HG02678 (cell line): ENCODE measurements around the gene PSG3.
"Not testable (repeated sequence)": the region's sequence is repeated elsewhere in the genome, so short reads cannot be mapped to it uniquely, and the experiment has no call there.

Experiments
- ATAC-seq: cut with Tn5 transposase; IDR thresholded peaks from one replicate; pipeline ENCODE4 v1.9.1; 2021; ENCODE audit warnings: mild to moderate bottlenecking, moderate library complexity; ENCODE audit not compliant: unreplicated experiment

Gene PSG3

DNA sequence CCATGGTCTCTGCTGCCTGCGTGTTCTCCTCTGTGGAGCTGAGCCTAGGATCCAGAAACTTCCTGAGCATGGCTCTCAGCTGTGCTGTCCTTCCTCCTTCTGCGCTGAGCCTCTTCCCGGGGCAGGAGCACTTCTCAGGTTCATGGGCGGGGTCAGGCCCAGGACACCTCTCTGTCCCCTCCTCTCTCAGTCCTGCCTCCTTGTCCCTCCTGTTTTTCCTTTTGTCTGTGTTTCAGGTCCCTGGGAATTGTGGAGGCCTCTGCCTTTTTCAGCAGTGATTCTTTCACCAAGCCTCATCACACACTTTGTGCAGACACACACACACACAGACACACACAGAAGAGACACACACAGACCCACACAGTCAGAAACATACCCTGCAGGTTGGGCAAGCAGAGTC, at the start of gene PSG3:
Gene PSG3 (minus strand): TSS at position 101 of the 400 bp plus-strand sequence. CDS start 97 bp downstream, at position 4.
- not testable (repeated sequence) for ATAC-seq

DNA sequence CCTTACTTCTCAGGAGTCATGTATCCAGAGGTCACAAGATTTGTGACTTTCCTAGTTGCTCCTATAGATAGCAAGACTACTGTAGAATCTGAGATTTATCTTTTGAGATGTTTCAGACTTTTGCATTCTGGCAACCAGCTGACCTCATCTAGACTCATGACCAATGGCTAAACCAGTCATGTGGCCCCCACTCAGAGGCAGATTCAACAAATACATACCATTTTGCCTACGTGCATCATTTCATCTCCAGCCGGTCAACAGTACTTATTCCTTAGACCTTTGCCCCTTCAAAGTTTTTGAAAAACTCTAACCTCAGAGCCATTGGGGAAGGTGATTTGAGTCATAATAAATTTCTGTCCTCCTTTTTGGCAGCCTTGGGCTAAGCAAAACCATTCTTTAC, 48.5 kb upstream of the PSG3 start:
- not testable (repeated sequence) for ATAC-seq

DNA sequence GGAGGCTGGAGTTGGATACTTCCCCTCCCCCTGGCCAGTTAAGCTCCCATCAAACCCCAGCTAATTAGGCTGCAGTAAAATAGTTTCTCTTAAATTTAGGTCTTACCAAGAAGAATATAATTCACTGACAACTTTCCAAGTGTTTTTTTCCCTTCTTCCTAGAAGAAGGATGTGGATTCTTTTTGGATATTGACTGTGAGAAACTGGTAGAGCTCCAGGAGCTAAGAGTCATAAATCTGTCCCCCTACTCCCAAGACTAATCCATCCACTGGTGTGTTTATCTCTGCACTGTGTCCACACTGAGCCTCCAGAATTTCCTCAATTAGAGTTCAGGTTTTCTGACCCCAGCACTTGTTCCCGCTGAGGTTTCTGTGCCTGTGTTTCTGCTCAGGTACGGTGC, 47.5 kb upstream of the PSG3 start:
- not testable (repeated sequence) for ATAC-seq

DNA sequence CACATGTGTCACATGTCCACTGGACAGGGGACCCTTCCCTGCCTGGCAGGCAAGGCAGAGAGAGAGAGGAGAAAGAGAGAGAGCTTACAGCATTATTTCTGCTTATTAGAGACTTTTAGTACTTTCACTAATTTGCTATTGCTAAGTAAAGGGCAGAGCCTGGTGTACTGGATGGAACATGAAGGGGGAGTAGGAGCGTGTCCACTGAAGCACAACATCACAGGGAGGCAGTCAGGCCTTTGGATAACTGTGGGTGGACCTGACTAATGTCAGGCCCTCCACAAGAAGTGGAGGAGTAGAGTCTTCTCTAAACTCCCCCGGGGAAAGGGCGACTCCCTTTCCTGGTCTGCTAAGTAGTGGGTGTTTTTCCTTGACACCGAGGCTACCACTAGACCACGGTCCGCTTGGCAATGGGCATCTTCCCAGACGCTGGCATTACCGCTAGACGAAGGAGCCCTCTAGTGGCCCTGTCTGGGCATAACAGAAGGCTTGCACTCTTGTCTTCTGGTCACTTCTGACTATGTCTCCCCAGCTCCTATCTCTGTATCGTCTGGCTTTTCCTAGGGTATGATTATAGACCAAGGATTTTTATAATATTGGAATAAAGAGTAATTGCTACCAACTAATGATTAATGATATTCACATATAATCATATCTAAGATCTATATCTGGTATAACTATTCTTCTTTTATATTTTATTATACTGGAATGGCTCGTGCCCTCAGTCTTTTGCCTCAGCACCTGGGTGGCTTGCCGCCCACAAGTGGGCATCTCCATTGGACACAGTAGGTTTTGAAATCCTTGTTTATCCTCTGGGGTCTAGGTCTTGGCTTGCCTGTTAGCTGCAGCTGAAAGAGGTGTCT, 36.7 kb upstream of the PSG3 start:
- not testable (repeated sequence) for ATAC-seq

DNA sequence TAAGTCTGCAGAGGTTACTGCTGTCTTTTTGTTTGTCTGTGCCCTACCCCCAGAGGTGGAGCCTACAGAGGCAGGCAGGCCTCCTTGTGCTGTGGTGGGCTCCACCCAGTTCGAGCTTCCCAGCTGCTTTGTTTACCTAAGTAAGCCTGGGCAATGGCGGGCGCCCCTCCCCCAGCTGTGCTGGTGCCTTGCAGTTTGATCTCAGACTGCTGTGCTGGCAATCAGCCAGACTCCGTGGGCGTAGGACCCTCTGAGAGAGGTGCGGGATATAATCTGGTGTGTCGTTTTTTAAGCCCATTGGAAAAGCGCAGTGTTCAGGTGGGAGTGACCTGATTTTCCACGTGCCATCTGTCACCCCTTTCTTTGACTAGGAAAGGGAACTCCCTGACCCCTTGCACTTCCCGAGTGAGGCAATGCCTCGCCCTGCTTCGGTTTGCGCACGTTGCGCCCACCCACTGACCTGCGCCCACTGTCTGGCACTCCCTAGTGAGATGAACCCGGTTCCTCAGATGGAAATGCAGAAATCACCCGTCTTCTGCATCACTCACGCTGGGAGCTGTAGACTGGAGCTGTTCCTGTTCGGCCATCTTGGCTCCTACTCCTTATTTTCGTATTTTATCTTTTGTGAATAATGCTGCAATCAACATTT, 34.4 kb upstream of the PSG3 start:
- ATAC-seq: not testable (repeated sequence)

DNA sequence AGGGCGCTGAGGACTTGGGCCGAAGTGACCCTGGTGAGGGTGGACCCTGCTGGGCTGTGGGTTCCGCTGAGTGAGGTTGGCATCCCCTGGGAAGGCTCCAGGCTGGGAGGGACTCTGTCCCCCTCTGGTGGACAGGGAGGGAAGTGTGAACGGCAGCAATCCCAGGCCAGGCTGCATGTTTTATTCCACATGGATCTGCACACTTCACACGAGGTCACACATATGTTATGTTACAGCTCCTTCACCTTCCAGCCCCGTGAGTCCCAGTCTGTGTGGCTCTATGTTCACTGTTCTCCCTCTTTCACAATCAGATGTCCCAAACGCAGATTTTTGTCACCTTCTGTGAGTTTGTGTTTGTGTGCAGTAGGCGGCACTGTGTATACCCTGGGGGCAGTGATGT, 27.0 kb upstream of the PSG3 start:
- ATAC-seq: not testable (repeated sequence)

DNA sequence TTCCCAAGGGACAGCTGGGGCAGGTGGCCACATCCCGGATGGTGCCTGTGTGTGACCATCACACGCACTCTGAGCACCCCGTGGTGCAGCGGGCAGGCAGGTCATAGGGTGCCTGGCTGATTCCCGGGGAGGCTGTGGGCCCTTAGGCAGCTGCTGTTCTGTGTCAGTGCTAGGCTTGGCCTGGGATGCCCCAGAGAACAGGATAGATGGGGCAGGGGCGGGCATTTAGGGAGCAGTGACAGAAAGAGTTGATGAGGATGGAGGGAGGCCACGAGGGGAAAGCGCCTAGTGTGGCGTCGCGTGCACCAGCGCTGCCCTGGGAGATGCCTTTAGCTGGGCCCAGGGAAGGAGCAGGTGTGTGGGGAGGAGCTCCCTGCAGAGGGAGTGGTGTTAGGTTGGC, 26.6 kb upstream of the PSG3 start:
- not testable (repeated sequence) for ATAC-seq

DNA sequence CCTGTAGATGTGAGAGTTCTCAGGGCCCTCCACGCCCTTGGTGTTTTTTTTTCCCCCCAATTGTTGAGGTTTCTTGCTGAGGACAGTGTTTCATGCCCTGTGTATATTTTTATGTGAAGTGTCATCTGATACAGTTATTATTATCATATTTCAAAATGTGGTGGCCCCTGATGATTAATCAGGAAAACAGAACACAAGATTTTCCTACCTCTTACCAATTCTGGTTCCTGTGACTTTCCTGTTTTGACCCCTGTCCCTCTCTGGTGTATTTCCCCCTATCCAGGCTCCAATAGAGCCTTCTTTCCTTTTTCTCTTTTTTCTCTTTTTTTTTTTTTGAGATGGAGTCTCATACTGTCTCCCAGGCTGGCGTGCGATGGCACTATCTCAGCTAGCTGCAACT, 24.6 kb upstream of the PSG3 start:
- no peak for ATAC-seq

DNA sequence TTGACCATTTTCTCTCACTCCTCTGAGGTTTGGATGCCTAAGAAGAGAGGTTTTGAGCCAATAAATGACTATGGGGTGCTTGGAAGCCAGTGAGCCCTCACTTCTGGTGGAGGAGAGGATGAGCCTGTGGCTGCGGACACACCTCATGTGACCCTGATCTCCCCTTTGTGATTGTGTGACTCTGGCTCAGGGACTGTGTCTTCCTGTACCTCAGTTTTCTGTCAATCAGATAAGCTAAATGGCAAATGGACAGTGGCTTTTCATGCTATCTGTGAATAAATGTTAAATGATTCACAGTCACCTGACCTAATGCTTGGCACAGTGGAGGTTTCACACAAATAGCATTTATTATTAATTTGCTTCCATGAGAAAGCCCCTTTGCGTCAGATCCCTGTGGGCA, 22.5 kb upstream of the PSG3 start:
- no peak for ATAC-seq

DNA sequence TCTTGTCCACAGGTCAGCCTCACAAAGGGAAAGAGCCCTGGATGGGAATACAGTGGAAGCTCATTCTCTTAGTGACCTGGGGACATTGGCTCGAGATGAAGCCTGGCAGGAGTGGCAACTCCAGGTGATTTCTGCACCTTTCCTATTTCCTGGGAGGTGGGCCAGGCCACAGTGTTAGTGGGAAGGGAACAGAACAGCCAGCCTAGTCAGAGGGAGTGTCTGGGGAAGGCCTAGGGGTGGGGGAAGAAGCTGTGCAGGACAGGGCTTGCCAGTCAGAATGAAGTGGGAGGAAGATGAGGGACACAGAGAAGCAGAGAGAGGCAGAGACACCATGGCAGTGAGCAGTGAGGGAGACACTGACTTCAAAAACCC, 21.6 kb upstream of the PSG3 start:
- not testable (repeated sequence) for ATAC-seq

DNA sequence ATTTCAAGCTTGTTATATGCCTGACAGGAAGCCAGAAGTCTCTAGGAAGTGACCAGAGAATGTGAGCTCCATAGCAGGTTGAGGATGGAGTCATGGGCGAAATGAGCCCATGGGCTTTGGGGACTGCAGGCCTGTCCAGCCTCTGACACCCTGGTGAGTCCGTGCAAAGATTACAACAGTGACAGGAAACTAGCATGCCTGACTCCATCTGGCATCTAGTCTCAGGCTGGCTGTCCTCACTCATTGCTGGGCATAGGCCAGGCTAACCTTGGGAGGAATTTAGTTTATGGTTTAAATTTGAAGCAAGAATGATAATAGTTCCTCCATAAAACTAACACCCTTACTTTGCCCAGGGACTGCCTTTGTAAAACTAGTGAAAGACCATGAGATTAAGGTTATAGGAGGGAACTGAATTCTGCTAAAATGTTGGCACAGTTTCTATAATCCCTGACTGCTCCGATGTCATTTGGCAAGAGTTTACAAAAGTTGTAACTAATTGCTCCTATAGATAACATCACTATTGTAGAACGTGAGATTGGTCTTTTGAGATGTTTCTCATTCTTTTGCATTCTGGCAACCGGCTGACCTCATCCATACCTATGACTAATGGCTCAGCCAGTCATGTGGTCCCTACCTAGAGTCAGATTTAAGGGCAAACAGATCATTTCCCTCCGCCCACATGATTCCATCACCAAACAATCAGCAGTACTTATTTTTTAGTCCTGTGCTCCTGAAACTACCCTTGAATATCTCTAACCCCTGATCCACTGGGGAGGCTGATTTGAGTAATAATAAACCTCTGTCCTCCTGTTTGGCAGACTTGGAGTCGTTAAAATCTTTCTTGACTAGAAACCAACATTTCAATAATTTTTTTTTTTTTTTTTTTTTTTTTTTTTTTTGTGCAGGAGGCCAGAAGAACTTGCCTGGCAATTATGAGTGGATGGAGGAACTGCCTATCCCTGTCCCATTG, 21.0 kb upstream of the PSG3 start:
- not testable (repeated sequence) for ATAC-seq

DNA sequence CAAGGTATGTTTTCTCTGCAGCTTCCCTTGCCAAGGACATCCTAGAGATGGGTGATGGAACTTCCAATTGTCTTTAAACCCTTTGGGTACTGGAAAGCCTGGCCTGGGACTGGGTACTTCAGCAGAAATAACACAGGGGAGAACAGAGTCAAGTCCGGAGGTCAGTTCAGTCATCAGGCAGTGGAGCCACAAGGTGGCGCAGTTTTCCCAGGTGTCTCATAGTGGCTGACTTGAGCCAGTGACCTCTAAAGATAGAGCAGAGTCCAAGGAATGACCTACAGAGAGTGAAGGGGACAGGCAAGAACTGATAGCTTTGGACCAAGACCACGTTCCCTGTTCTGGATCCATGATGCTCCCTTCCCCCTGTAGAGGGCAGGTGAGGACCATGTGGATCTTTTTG, 18.4 kb upstream of the PSG3 start:
- ATAC-seq: not testable (repeated sequence)

DNA sequence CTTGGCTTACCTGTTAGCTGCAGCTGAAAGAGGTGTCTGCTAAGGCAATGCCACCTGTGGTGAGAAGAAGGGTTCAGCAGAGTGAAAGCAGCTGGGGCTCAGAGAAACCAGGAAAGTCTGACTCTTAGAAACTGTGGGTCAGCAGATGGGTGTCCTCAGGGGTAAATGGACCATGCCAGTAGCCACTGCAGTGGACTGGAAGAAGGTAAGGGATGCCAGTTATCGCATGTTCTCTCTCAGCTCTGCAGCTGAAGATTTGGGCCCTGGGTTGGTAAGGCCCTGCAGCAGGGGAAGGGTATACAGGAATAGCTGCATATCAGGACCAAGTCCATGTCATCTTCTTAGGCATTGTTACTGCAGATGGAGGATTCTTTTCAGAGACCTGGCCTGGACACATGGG, 12.0 kb upstream of the PSG3 start:
- not testable (repeated sequence) for ATAC-seq

DNA sequence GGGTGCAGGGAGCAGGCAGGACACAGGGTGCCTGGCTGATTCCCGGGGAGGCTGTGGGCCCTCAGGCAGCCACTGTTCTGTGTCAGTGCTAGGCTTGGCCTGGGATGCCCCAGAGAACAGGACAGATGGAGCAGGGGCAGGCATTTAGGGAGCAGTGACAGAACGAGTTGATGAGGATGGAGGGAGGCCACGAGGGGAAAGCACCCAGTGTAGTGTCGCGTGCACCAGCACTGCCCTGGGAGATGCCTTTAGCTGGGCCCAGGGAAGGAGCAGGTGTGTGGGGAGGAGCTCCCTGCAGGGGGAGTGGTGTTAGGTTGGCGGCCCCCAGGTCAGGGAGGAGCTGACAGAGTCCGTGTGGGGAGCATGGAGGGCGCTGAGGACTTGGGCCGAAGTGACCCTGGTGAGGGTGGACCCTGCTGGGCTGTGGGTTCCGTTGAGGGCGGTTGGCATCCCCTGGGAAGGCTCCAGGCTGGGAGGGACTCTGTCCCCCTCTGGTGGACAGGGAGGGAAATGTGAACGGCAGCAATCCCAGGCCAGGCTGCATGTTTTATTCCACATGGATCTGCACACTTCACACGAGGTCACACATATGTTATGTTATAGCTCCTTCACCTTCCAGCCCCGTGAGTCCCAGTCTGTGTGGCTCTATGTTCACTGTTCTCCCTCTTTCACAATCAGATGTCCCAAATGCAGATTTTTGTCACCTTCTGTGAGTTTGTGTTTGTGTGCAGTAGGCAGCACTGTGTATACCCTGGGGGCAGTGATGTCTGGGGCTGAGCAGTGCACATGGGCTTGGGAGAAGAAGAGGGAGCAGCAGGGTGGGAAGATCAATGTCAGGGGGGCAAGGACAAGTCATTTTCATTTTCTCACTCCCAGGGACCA, 1.7 kb upstream of the PSG3 start:
- ATAC-seq: not testable (repeated sequence)

DNA sequence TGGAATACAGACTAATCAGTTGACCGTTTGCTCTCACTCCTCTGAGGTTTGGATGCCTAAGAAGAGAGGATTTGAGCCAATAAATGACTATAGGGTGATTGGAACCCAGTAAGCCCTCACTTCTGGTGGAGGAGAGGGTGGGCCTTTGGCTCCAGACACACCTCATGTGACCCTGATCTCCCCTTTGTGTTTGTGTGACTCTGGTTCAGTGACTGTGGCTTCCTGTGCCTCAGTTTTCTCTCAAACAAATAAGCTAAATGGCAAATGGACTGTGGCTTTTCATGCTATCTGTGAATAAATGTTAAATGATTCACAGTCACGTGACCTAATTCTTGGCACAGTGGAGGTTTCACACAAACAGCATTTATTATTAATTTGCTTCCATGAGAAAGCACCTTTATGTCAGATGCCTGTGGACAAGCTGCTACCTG, 2.7 kb downstream of the PSG3 start:
- not testable (repeated sequence) for ATAC-seq

DNA sequence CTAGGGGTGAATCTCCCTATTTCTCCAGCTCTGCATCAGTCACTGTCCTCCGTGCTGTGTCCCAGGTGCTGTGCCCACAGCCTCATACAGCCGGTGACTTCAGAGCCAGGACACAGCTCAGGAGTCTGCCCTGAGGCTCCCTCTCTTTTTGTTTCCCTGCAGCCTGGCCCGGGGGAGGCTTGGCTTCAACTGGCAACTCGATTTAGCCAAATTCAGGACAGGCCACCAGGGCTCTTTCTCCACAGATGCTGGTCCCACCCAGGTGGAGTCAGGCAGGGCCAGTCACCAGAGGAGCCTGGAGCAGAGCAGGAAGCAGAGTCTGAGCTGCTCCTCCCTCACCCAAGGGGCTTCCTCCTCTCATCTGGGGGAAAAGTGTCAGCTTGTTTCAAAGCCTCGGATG, 11.9 kb downstream of the PSG3 start:
- ATAC-seq: not testable (repeated sequence)

DNA sequence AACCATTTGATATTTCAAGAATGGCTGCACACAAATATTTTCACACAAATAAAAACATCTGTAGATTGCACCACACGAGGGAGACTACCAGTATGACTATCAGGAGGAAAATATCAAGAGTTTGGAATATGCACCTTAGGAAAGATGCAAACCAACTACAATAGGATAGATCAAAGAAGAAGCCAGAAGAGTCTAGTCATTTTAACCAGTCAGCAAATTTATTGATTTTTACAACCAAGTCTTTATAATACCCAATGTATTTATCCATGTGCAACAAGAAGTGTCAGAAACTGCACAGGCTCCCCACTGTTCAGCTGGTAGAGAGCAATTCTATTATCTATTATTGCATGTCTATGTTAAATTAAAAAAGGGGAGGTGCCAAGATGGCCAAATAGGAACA, 26.3 kb downstream of the PSG3 start:
- ATAC-seq: not testable (repeated sequence)

DNA sequence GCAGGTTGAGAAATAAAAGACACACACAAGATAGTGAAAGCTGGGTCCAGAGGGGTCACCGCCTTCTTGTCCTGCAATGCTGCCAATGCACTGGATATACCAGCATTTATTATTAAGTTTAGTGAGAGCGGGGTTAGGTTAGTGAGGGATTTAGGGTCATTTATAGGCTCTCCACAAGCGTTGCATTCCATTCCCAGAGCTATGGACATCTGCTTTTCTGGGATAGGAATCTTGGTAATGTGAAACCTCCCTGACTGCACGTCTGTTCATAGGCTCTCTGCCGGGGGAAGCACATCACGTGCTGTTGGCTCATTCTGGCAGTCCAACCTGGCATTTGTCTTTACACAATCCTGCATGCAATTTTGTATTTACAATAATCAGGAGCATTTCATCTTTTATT, 27.5 kb downstream of the PSG3 start:
- ATAC-seq: not testable (repeated sequence)

DNA sequence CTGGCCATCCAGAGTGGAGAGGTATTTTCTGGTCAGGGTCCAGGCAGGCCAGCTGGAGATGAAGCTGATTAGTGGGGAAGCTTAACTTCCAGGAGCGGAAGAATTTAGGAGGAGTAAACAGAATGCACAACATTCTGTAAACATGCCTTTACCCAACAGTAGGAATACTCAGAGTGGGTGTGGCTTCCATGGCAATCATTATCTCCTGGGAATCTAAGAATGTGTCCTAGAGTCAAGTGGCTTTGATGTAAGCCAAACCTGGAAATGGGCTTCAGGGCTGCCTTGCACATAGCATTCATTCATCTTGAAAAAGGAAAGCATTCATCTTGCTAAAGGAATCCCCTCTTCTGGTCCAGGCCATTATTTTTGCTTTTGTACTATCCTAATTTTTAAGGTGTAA, 29.3 kb downstream of the PSG3 start:
- ATAC-seq: not testable (repeated sequence)

DNA sequence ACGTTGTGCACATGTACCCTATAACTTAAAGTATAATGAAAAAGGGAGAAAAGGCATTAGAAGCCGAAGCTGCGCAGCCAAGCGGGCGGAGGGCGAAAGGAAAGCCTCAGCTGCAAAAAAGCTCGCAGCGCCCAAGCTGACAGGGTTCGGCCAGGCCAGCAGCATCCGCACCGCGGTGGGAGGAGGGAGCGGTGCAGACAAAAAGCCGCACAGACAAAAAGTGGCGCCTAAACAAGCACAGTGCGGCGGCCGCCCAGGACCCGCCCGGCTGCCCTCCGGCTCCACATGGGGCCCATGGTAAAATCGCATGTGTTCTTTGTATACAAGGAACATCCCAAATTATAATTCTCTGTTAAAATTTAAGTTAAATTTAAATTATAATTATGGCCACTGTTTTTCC, 42.4 kb downstream of the PSG3 start:
- no peak for ATAC-seq
